Neural cell (in vitro differentiated cells): ENCODE data around the gene TSPAN14.

Experiments used
- CTCF ChIP-seq: fragments of 450-650 bp; IDR thresholded peaks from 2 replicates; pipeline ENCODE4 v1.5.1; 2014; ENCODE audit warnings: antibody characterized with exemption, mild to moderate bottlenecking, moderate library complexity; ENCODE audit not compliant: poor library complexity, severe bottlenecking
- EP300 ChIP-seq: fragments of 450-650 bp; conservative IDR thresholded peaks from 2 replicates; pipeline ENCODE4 v1.6.1; 2014; ENCODE audit warnings: antibody characterized with exemption, mild to moderate bottlenecking, moderate library complexity; ENCODE audit not compliant: poor library complexity, severe bottlenecking
- EZH2 ChIP-seq: fragments of 200-600, 300-800 bp; shearing (Covaris generic), sonication (generic); IDR thresholded peaks from 2 replicates; pipeline ENCODE4 v1.6.1; 2014; ENCODE audit warnings: antibody characterized with exemption, low read length, borderline replicate concordance, mild to moderate bottlenecking; ENCODE audit not compliant: insufficient read depth, poor library complexity, severe bottlenecking
- TF ChIP-seq, protein P1 (sequence below): IDR thresholded peaks from 2 replicates; pipeline ENCODE4 v1.6.1; 2012; ENCODE audit warnings: borderline replicate concordance

DNA sequence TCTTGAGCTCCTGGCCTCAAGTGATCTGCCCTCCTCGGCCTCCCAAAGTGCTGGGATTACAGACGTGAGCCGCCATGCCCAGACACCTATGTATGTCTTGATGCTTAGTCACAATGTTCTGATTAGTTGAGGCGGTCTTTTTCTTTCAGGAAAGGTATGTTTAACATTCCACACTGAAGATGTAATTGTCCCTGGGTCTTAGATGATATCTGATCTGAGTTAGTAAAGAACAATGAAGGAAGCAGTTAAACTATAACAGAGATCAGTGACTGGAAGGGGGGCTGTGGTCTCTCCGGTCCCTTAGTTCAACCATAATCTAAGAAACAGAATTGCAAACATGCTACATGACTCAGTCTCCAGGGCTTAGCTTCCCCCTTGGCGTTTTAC, 52.1 kb downstream of the TSPAN14 start:
- TF ChIP-seq CTCF, result no peak
- TF ChIP-seq EZH2, result no peak
- TF ChIP-seq EP300, result no peak
- TF ChIP-seq, protein P1, sequence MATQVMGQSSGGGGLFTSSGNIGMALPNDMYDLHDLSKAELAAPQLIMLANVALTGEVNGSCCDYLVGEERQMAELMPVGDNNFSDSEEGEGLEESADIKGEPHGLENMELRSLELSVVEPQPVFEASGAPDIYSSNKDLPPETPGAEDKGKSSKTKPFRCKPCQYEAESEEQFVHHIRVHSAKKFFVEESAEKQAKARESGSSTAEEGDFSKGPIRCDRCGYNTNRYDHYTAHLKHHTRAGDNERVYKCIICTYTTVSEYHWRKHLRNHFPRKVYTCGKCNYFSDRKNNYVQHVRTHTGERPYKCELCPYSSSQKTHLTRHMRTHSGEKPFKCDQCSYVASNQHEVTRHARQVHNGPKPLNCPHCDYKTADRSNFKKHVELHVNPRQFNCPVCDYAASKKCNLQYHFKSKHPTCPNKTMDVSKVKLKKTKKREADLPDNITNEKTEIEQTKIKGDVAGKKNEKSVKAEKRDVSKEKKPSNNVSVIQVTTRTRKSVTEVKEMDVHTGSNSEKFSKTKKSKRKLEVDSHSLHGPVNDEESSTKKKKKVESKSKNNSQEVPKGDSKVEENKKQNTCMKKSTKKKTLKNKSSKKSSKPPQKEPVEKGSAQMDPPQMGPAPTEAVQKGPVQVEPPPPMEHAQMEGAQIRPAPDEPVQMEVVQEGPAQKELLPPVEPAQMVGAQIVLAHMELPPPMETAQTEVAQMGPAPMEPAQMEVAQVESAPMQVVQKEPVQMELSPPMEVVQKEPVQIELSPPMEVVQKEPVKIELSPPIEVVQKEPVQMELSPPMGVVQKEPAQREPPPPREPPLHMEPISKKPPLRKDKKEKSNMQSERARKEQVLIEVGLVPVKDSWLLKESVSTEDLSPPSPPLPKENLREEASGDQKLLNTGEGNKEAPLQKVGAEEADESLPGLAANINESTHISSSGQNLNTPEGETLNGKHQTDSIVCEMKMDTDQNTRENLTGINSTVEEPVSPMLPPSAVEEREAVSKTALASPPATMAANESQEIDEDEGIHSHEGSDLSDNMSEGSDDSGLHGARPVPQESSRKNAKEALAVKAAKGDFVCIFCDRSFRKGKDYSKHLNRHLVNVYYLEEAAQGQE, result no peak
